Activated T-cell treated with anti-CD3 and anti-CD28 coated beads for 1 hour (primary cell): ENCODE measurements around the gene DUSP16.

Source experiments
- DNase-seq: peaks from one replicate; pipeline ENCODE4 v3.0.0-alpha.2; 2020; ENCODE audit warnings: low read depth

DUSP16 gene

DNA sequence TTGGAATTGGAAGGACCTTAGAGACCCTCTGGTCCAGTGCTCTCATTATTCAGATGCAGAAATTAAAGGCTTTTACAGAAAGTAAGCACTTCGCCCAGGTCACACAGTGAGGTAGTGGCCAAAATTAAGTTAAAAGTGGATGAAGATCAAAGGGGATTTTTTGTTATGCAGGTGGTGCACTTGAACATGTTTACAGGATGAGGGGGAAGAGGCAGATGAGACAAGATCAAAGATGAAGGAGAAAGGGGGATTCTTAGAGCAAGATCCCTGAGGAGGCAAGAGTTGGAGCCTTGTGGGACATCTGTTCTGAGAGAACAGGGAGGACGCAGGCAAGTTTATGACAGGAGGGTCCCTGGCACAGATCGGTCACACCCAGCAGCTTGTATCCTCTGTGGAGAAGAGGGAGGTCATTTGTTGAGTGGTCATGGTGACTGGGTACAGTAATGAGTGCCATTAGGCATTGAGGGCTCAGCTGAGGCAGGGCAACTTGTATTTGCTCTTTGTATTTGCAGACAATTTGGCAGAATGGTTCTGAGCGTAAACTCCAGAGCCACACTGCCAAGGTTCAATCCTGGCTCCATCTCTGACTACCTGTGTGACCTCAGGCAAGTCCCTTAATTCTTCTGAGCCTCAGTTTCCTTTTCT lies 121.8 kb downstream of the DUSP16 start:
- no peak for DNase-seq

DNA sequence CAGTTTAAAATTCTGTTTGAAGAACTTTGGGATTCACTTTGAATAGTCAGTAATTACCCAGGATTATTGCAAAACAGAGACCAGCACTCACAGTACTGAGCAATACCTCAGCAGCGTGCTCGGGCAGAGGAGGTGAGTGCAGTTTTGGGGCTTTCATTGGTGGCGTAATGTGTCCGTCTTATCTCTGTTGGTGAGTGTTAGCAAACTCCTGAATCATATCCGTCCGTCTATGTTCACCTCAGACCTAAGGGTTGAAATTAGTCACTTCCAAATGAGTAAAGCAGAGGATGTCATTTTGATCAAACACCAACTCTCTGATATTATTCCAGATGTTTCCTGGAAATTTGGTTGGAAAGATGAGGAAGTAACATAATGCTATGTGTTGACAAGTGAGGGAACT lies 123.0 kb downstream of the DUSP16 start:
- DNase-seq, result no peak

- no peak for DNase-seq
Measured at GRCh38 chr12:12436831-12437345, 125.8 kb downstream of the DUSP16 start.

- no peak for DNase-seq
Measured at GRCh38 chr12:12433203-12433731, 129.4 kb downstream of the DUSP16 start.

DNA sequence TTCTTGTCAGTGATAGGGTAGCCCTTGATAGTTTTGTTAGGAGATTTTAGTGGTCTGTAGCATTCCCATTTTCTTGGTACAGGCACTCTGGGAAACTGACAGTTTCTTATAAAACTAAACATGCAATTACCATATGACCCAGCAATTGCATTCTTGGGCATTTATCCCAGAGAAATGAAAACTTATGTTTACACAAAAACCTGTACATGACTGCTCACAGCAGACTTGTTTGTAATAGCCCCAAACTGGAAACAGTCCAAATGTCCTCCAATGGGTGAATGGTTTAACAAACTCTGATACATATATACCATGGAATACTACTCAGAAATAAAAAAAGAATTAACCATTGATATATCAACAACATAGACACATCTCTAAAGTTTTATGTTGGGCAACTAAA lies 130.3 kb downstream of the DUSP16 start:
- no peak for DNase-seq

DNA sequence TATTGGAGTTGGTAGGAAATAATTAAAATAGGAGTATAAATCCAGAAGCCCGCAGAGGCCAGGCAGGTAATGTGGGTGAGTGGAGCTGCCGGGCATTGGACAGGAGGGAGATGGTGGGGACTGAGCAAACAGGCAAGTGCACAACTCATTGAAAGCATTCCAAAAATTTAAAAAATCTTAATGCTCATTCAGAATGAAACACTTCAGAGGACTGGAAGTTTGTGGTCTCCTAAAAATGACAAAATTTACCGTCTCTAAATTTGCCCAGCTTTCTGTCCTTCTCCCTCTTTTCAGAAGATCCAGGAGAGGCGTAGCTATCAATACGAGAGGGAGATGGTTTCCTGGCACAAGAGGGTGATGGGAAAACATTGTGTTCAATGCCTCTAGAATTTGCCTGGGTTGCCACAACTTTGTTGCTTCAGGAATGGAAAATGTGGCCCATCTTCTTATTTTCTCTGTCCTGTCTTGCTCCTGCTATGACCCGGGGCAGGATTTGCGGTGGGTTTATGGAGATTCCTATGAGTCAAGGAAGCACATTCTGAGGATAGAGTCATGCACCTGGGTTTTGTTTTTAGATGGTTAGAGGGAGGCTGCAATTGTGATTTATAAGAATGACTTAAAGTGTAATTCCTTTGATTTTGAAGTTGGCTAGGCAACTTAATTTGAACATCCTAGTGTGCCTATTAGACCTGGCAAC lies 133.6 kb downstream of the DUSP16 start:
- DNase-seq, result no peak

- no peak for DNase-seq
Measured at GRCh38 chr12:12428047-12428446, 134.6 kb downstream of the DUSP16 start.

GRCh38 chr12:12427568-12427967 lies 135.1 kb downstream of the DUSP16 start:
- DNase-seq, result no peak

DNA sequence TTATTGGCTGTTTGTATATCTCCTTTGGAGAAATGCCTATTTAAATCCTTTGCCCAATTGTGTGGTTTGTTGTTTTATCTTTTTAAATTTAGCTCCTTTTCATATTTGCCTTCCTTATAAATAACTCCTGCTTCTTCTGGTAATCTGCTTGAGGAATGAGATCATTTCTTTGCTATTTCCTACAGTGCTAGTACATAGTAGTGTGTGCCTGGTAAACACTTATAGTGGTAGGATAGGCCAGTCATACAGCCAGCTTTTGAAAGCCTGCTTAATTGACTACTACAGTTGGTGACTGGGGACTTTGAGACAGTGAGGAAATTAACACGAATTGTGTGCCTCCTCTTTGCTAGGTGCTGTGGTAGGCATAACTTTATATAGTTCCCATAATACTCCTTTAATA lies 137.0 kb downstream of the DUSP16 start:
- DNase-seq, result no peak

DNA sequence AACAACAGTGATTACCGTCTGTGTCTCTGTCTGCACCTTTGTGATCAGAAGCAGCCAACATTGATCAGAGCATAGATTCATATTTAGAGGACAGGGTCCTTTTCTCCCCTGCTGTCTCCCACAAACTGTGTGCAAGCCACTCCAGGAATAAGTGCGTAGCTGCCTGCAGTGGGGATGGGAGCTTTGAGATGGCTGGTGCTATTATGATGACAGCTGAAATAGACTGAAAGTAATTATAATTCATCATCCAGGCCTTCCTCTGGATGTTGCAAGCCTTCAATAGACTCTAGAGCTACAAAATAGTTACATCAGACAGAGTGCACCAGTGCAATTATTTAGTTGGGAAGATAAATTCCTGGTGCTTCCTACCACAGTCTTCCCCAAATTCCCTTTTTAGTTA lies 137.7 kb downstream of the DUSP16 start:
- DNase-seq, result no peak
